ENCODE measurements around the gene MPPED1.

The MPPED1 gene

GRCh38 chr22:43476751-43477725 is 65.2 kb downstream of the MPPED1 start:
- DNase-seq (ENCODE audit: low read depth), result no peak

GRCh38 chr22:43477966-43478365 is 66.2 kb downstream of the MPPED1 start:
- no peak for DNase-seq (ENCODE audit: low read depth)

GRCh38 chr22:43478621-43479300 is 66.9 kb downstream of the MPPED1 start:
- DNase-seq (ENCODE audit: low read depth), result no peak

- DNase-seq (ENCODE audit: low read depth), result no peak
Measured at GRCh38 chr22:43479301-43479950, 67.6 kb downstream of the MPPED1 start.

- no peak for DNase-seq (ENCODE audit: low read depth)
Measured at GRCh38 chr22:43479962-43480361, 68.1 kb downstream of the MPPED1 start.

- DNase-seq (ENCODE audit: low read depth), result no peak
Measured at GRCh38 chr22:43481568-43482317, 69.9 kb downstream of the MPPED1 start.

- DNase-seq (ENCODE audit: low read depth), result no peak
Measured at GRCh38 chr22:43482318-43482625, 70.5 kb downstream of the MPPED1 start.

GRCh38 chr22:43483266-43483665 is 71.5 kb downstream of the MPPED1 start:
- DNase-seq (ENCODE audit: low read depth), result no peak

GRCh38 chr22:43483669-43484068 is 71.9 kb downstream of the MPPED1 start:
- DNase-seq (ENCODE audit: low read depth), result no peak

- no peak for DNase-seq (ENCODE audit: low read depth)
Measured at GRCh38 chr22:43484227-43484626, 72.4 kb downstream of the MPPED1 start.

- no peak for DNase-seq (ENCODE audit: low read depth)
Measured at GRCh38 chr22:43485502-43486089, 73.8 kb downstream of the MPPED1 start.

- no peak for DNase-seq (ENCODE audit: low read depth)
Measured at GRCh38 chr22:43487311-43488030, 75.7 kb downstream of the MPPED1 start.

GRCh38 chr22:43488031-43488866 is 76.4 kb downstream of the MPPED1 start:
- no peak for DNase-seq (ENCODE audit: low read depth)

- DNase-seq (ENCODE audit: low read depth), result no peak
Measured at GRCh38 chr22:43488937-43489336, 77.1 kb downstream of the MPPED1 start.

- no peak for DNase-seq (ENCODE audit: low read depth)
Measured at GRCh38 chr22:43490311-43490710, 78.5 kb downstream of the MPPED1 start.

- DNase-seq (ENCODE audit: low read depth), result no peak
Measured at GRCh38 chr22:43491177-43491576, 79.4 kb downstream of the MPPED1 start.

GRCh38 chr22:43491737-43492136 is 79.9 kb downstream of the MPPED1 start:
- DNase-seq (ENCODE audit: low read depth), result no peak

GRCh38 chr22:43493297-43493696 is 81.5 kb downstream of the MPPED1 start:
- no peak for DNase-seq (ENCODE audit: low read depth)

GRCh38 chr22:43497956-43498855 is 86.4 kb downstream of the MPPED1 start:
- DNase-seq (ENCODE audit: low read depth), result no peak

Measured in stimulated activated CD8-positive, alpha-beta memory T cell treated with anti-CD3 and anti-CD28 coated beads, Interleukin-12 subunit alpha, Interleukin-12 subunit beta, amount 100 ng/mL, for 4 hours (primary cell).